GM18507 (cell line): ENCODE data around the gene HAX1.

ENCODE experiments used
- DNase-seq: peaks from one replicate; pipeline ENCODE4 v3.0.0; 2011; ENCODE audit warnings: low read depth; ENCODE audit not compliant: insufficient read length; ENCODE audit errors: extremely low spot score
- FAIRE-seq: peaks from 2 replicates; lab custom pipeline; 2011; peaks lifted over from hg19 to GRCh38; lab: Jason Lieb, UNC

The HAX1 gene

GRCh38 chr1:154323493-154323892 is 51.1 kb downstream of the HAX1 start:
- FAIRE-seq (no peak), DNase-seq (no peak)

GRCh38 chr1:154324241-154324640 is 51.8 kb downstream of the HAX1 start:
- FAIRE-seq, result no peak

GRCh38 chr1:154324669-154325582 is 52.5 kb downstream of the HAX1 start, which contains the start of gene ATP8B2:
TSS of gene ATP8B2 (plus strand) at chr1:154325525. CDS start at chr1:154328142, 2,617 bp downstream.
- peak; percentile 68 for FAIRE-seq
- peak; percentile 73 for DNase-seq

More at GRCh38 chr1:154324241-154324640, 51.8 kb downstream of the HAX1 start:
- no peak for DNase-seq
